Endothelial cell of umbilical vein (primary cell): ENCODE measurements around the gene HNMT. TPM values are rescaled to one million over a fixed set of nuclear protein-coding genes. Genes with fewer than 3 reads are reported as not detected.

ENCODE experiments used
- BruUV-seq: library from RNA; stranded (reverse); fragments of 400-500 nt; replicated peaks from 2 replicates; lab custom pipeline; 2021; lab: Mats Ljungman, UMichigan
- CTCF ChIA-PET: fragments of 300-600, 350-600 bp; sonication (Branson Sonifier 250); formaldehyde crosslinking; loops from one replicate; lab custom pipeline; 2021; ENCODE audit warnings: antibody characterized with exemption, inconsistent platforms; lab: Charles Lee
- POLR2A ChIA-PET: fragments of 300-600, 350-600 bp; sonication (Branson Sonifier 250); formaldehyde crosslinking; loops from one replicate; lab custom pipeline; 2021; ENCODE audit warnings: antibody characterized with exemption, inconsistent platforms; lab: Charles Lee
- DNase-seq: peaks from one replicate; pipeline ENCODE4 v3.0.0-alpha.2; 2011; ENCODE audit warnings: low read depth, low spot score
- FAIRE-seq: peaks from 2 replicates; lab custom pipeline; 2011; peaks lifted over from hg19 to GRCh38; lab: Jason Lieb, UNC
- H2AFZ ChIP-seq: 2 replicates; pipeline ENCODE4 v1.6.0; 2012; ENCODE audit warnings: low read depth, low read length, control low read depth, inconsistent platforms
- H3K27ac ChIP-seq: 2 replicates; pipeline ENCODE4 v1.5.1; 2011; ENCODE audit warnings: low read depth, mild to moderate bottlenecking, control low read depth, low read length, moderate library complexity; ENCODE audit not compliant: insufficient read depth
- H3K27me3 ChIP-seq, 2 experiments: 2 replicates each; pipeline versions ENCODE4 v1.6.0 to v1.6.1; 2011; ENCODE audit warnings: low read length in 2 of 2, mixed read lengths in 1 of 2; ENCODE audit not compliant: control insufficient read depth in 2 of 2, insufficient read depth in 2 of 2
- H3K36me3 ChIP-seq, 2 experiments: 2 replicates in 1 of 2; 3 replicates in 1 of 2; pipeline ENCODE4 v1.5.1; 2011; ENCODE audit warnings: low read length in 2 of 2, mild to moderate bottlenecking in 1 of 2, moderate library complexity in 1 of 2; ENCODE audit not compliant: control insufficient read depth in 2 of 2, insufficient read depth in 2 of 2; ENCODE audit errors: extremely low read depth in 1 of 2
- H3K4me1 ChIP-seq: 3 replicates; pipeline ENCODE4 v1.5.1; 2011; ENCODE audit warnings: mild to moderate bottlenecking, low read length; ENCODE audit not compliant: control insufficient read depth, insufficient read depth; ENCODE audit errors: extremely low read depth
- H3K4me2 ChIP-seq: 2 replicates; pipeline ENCODE4 v1.6.1; 2011; ENCODE audit warnings: low read length, control low read depth, mixed read lengths; ENCODE audit not compliant: insufficient read depth
- H3K4me3 ChIP-seq, 3 experiments: fragments of 200-600 bp in 1 of 3; sonication (generic), shearing (Covaris generic) in 1 of 3; replicated peaks in 1 of 3; 2 replicates each; pipeline ENCODE4 v1.5.1; 2011 to 2016; ENCODE audit warnings: control low read depth in 3 of 3, low read length in 3 of 3, mild to moderate bottlenecking in 2 of 3, inconsistent platforms in 1 of 3, low read depth in 1 of 3, moderate library complexity in 1 of 3; ENCODE audit not compliant: insufficient read depth in 1 of 3
- H3K79me2 ChIP-seq: 2 replicates; pipeline ENCODE4 v1.6.0; 2012; ENCODE audit warnings: low read length, inconsistent platforms; ENCODE audit not compliant: control insufficient read depth, insufficient read depth
- H3K9ac ChIP-seq: replicated peaks from 2 replicates; pipeline ENCODE3; 2011; ENCODE audit warnings: low read length, control low read depth; ENCODE audit not compliant: insufficient read depth; ENCODE audit errors: extremely low read depth
- H3K9me1 ChIP-seq: replicated peaks from 3 replicates; pipeline ENCODE4 v1.6.0; 2011; ENCODE audit warnings: mild to moderate bottlenecking, low read length; ENCODE audit not compliant: control insufficient read depth, insufficient read depth; ENCODE audit errors: extremely low read depth
- H3K9me3 ChIP-seq: replicated peaks from 2 replicates; pipeline ENCODE4 v1.5.1; 2012; ENCODE audit warnings: low read length, inconsistent platforms; ENCODE audit not compliant: control insufficient read depth, insufficient read depth
- H4K20me1 ChIP-seq: replicated peaks from 2 replicates; pipeline ENCODE3; 2011; ENCODE audit warnings: mild to moderate bottlenecking, low read length; ENCODE audit not compliant: control insufficient read depth, insufficient read depth; ENCODE audit errors: extremely low read depth
- CTCF ChIP-seq, 2 donors: IDR thresholded peaks; 1 replicate in 1 of 2; 2 replicates in 1 of 2; pipeline ENCODE4 v1.5.1; 2011; ENCODE audit warnings: low read length in 2 of 2, mild to moderate bottlenecking in 2 of 2, moderate library complexity in 2 of 2, control low read depth in 1 of 2, inconsistent platforms in 1 of 2, low read depth in 1 of 2; ENCODE audit not compliant: insufficient read depth in 1 of 2; ENCODE audit errors: extremely low read depth in 1 of 2
- EZH2 ChIP-seq: IDR thresholded peaks from 2 replicates; pipeline ENCODE4 v1.6.1; 2012; ENCODE audit warnings: borderline replicate concordance, low read depth, mild to moderate bottlenecking, moderate library complexity, low read length, inconsistent platforms; ENCODE audit not compliant: severe bottlenecking
- FOS ChIP-seq: IDR thresholded peaks from 2 replicates; pipeline ENCODE4 v1.6.1; 2011; ENCODE audit warnings: mild to moderate bottlenecking, low read length, moderate library complexity, borderline replicate concordance; ENCODE audit not compliant: insufficient read depth
- GATA2 ChIP-seq: IDR thresholded peaks from 2 replicates; pipeline ENCODE4 v1.7.0; 2011; ENCODE audit warnings: low read depth, mild to moderate bottlenecking, moderate library complexity, mixed read lengths, low read length; ENCODE audit not compliant: insufficient read length, insufficient read depth
- JUN ChIP-seq: IDR thresholded peaks from 2 replicates; pipeline ENCODE4 v1.6.1; 2011; ENCODE audit warnings: borderline replicate concordance, low read depth; ENCODE audit not compliant: insufficient read length, insufficient read depth
- MAX ChIP-seq: IDR thresholded peaks from 2 replicates; pipeline ENCODE4 v1.6.1; 2011; ENCODE audit not compliant: insufficient read depth, insufficient read length
- MYC ChIP-seq: IDR thresholded peaks from one replicate; pipeline ENCODE4 v1.6.1; 2011; ENCODE audit warnings: mild to moderate bottlenecking, low read depth, low read length
- POLR2A ChIP-seq: IDR thresholded peaks from 2 replicates; pipeline ENCODE4 v1.6.1; 2012; ENCODE audit warnings: low read depth, mild to moderate bottlenecking, control low read depth, low read length
- POLR2AphosphoS5 ChIP-seq: IDR thresholded peaks from 2 replicates; pipeline ENCODE4 v1.6.1; 2012; ENCODE audit warnings: low read depth, mild to moderate bottlenecking, control low read depth, low read length, moderate library complexity; ENCODE audit not compliant: insufficient read depth
- dilution Hi-C: fragments of 300-500 bp; cut with MboI; formaldehyde crosslinking; loops from one replicate; pipeline ENCODE4 v1.15.0; 2019; ENCODE audit warnings: low sequenced_read_pairs; ENCODE audit not compliant: extremely low pct_ligation_motif_present
- intact Hi-C: fragments of 100-400 bp; cut with micrococcal nuclease; formaldehyde crosslinking; loops from one replicate; pipeline ENCODE4 v1.10.0; 2022
- polyA plus RNA-seq, 4 experiments: library from polyadenylated mRNA; depleted of rRNA in 3 of 4; stranded (reverse) in 3 of 4; unstranded in 1 of 4; fragments of >200 nt; gene quantifications; 2 replicates each; pipeline versions ENCODE4 v1.2.1 to v1.2.3, GENCODE V29; 2011 to 2012; ENCODE audit warnings: missing spikeins in 1 of 4
- total RNA-seq: library from RNA; stranded (reverse); gene quantifications from 2 replicates; pipeline ENCODE4 v1.2.3, GENCODE V29; 2021

The HNMT gene
- total and polyA plus RNA-seq, 2 donors (not counting 3 experiments of a cell fraction or from before 2014, with no cell fraction given) = 8.6 to 16.9 TPM

- CTCF ChIA-PET = no interaction called here
- Histone ChIP-seq H3K9me3 (no peaks in the 10 kb centered on the region), H3K27me3 (no peaks in the 10 kb centered on the region), H3K36me3 (no peaks in the 10 kb centered on the region), H3K4me1 (no peaks in the 10 kb centered on the region), H3K4me2 (no peak overlapping the region), H3K9me1 (no peaks in the 10 kb centered on the region), H4K20me1 (no peaks in the 10 kb centered on the region), H3K79me2 (no peaks in the 10 kb centered on the region), H3K4me3 (no peak overlapping the region), H2AFZ (no peak overlapping the region), H3K9ac (no peak overlapping the region), H3K27ac (no peak overlapping the region)
- no peak for DNase-seq
- no peak for TF ChIP-seq POLR2A
- TF ChIP-seq JUN = no peak
- no peak for TF ChIP-seq GATA2
- TF ChIP-seq FOS = no peak
- no peak for TF ChIP-seq MYC
- TF ChIP-seq CTCF (IDR thresholded peaks at IDR 0.05; ENCODE audit: extremely low read depth in 1 of 2, insufficient read depth in 1 of 2, low read depth in 1 of 2, low read length in 2 of 2) = no peak
- no peak for TF ChIP-seq POLR2AphosphoS5
- no peak for TF ChIP-seq EZH2
- no peak for TF ChIP-seq MAX
- POLR2A ChIA-PET = no interaction called here
- intact Hi-C loops = no loop called here
- FAIRE-seq = no peak
- dilution Hi-C loops = no loop called here
- BruUV-seq = no TSS peak
These were observed 26.8 kb downstream of the HNMT start for GRCh38 chr2:137991078-137991477.
